ENCODE measurements around the gene TAF6.

The TAF6 gene

DNA sequence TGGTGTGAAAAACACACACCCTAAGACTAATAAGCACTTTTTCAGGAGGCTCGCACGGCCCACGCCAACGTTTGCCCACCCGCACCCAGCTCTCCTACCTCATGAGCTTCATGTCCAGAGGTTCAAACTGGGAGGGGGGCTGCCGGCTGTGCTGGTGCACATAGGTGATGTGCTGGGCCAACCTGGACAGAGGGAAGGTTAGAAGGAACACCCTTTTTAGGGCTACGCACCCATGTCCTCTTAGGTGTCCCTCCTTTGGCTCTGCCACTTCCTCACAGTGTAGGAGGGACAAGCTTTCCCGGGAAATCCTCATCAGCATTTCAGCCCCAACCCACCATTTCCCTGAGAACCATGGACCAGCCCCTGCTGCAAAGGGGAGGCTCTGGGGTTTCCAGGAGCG is 23.9 kb downstream of the TAF6 start (continued):
- TF ChIP-seq, protein P1, sequence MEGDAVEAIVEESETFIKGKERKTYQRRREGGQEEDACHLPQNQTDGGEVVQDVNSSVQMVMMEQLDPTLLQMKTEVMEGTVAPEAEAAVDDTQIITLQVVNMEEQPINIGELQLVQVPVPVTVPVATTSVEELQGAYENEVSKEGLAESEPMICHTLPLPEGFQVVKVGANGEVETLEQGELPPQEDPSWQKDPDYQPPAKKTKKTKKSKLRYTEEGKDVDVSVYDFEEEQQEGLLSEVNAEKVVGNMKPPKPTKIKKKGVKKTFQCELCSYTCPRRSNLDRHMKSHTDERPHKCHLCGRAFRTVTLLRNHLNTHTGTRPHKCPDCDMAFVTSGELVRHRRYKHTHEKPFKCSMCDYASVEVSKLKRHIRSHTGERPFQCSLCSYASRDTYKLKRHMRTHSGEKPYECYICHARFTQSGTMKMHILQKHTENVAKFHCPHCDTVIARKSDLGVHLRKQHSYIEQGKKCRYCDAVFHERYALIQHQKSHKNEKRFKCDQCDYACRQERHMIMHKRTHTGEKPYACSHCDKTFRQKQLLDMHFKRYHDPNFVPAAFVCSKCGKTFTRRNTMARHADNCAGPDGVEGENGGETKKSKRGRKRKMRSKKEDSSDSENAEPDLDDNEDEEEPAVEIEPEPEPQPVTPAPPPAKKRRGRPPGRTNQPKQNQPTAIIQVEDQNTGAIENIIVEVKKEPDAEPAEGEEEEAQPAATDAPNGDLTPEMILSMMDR (tag by site-specific recombination; IDR thresholded peaks at IDR 0.05): no peak
- no peak for TF ChIP-seq ZNF558 (tag by site-specific recombination; IDR thresholded peaks at IDR 0.05)
- TF ChIP-seq, protein P2, sequence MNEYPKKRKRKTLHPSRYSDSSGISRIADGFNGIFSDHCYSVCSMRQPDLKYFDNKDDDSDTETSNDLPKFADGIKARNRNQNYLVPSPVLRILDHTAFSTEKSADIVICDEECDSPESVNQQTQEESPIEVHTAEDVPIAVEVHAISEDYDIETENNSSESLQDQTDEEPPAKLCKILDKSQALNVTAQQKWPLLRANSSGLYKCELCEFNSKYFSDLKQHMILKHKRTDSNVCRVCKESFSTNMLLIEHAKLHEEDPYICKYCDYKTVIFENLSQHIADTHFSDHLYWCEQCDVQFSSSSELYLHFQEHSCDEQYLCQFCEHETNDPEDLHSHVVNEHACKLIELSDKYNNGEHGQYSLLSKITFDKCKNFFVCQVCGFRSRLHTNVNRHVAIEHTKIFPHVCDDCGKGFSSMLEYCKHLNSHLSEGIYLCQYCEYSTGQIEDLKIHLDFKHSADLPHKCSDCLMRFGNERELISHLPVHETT (tag by site-specific recombination; IDR thresholded peaks at IDR 0.05): peak; percentile 10; the same call in 1 of the 2 replicates
- no peak for TF ChIP-seq ZNF777 (tag by site-specific recombination; IDR thresholded peaks at IDR 0.05; ENCODE audit: borderline replicate concordance)
- no peak for TF ChIP-seq GFI1B (tag by site-specific recombination; IDR thresholded peaks at IDR 0.05)
- 0 out of 2 replicates have a peak, but pooled peaks have one; percentile 11 for TF ChIP-seq IKZF3 (tag by site-specific recombination; IDR thresholded peaks at IDR 0.05)
- no peak for TF ChIP-seq ZNF768 (tag by site-specific recombination; IDR thresholded peaks at IDR 0.05)
- no peak for TF ChIP-seq HOXC10 (CRISPR knock-in tag; IDR thresholded peaks at IDR 0.05)

- Histone ChIP-seq H3K9me3 (ENCODE audit: control insufficient read depth, insufficient read depth, low read depth, low read length) (no peaks in the 10 kb centered on the region), H3K4me1 (ENCODE audit: control insufficient read depth, insufficient read depth, low read length) (peaks cover 5% of the 10 kb centered on the region; the same call in 1 of the 2 replicates), H3K27ac (ENCODE audit: extremely low read depth, low read depth, low read length) (peak overlapping the region; percentile 13; the same call in 1 of the 2 replicates), H3K36me3 (ENCODE audit: control insufficient read depth in 2 of 2, insufficient read depth in 1 of 2, low read length in 2 of 2) (peaks cover 54 to 87% of the 10 kb centered on the region in 2 experiments), H3K4me3 (ENCODE audit: low read depth, low read length) (no peak overlapping the region)
- ChIA-PET POLR2A (interaction anchor here (1.0 kb wide), 1 partner anchor 20 kb away, joined by 4 read pairs; no protein-coding TSS in a partner anchor), CTCF (no interaction called here)
- TF ChIP-seq ZNF837 (tag by site-specific recombination; IDR thresholded peaks at IDR 0.05) (peak; percentile 79; the same call in 1 of the 2 replicates), ZNF580 (tag by site-specific recombination; IDR thresholded peaks at IDR 0.05) (no peak), ZNF629 (tag by site-specific recombination; IDR thresholded peaks at IDR 0.05) (peak; percentile 59; the same call in 1 of the 2 replicates), ZNF398 (tag by site-specific recombination; IDR thresholded peaks at IDR 0.05) (peak; percentile 29; the same call in 1 of the 2 replicates), ZNF624 (tag by site-specific recombination; IDR thresholded peaks at IDR 0.05) (no peak), ZBTB44 (tag by site-specific recombination; IDR thresholded peaks at IDR 0.05) (no peak), ZNF692 (tag by site-specific recombination; IDR thresholded peaks at IDR 0.05) (0 out of 2 replicates have a peak, but pooled peaks have one; percentile 26), ZBTB8A (tag by site-specific recombination; IDR thresholded peaks at IDR 0.05) (peak; percentile 23; the same call in 1 of the 2 replicates), MZF1 (tag by site-specific recombination; IDR thresholded peaks at IDR 0.05; ENCODE audit: borderline replicate concordance) (0 out of 2 replicates have a peak, but pooled peaks have one; percentile 33), ZIC2 (tag by site-specific recombination; IDR thresholded peaks at IDR 0.05) (peak; percentile 26; the same call in 1 of the 2 replicates), PRDM10 (tag by site-specific recombination; IDR thresholded peaks at IDR 0.05) (peak; percentile 42; the same call in 1 of the 2 replicates), ZNF24 (tag by site-specific recombination; IDR thresholded peaks at IDR 0.05) (peak; percentile 23; the same call in 1 of the 2 replicates), ZEB2 (tag by site-specific recombination; IDR thresholded peaks at IDR 0.05) (0 out of 2 replicates have a peak, but pooled peaks have one; percentile 36)
- TF ChIP-seq, protein P3, sequence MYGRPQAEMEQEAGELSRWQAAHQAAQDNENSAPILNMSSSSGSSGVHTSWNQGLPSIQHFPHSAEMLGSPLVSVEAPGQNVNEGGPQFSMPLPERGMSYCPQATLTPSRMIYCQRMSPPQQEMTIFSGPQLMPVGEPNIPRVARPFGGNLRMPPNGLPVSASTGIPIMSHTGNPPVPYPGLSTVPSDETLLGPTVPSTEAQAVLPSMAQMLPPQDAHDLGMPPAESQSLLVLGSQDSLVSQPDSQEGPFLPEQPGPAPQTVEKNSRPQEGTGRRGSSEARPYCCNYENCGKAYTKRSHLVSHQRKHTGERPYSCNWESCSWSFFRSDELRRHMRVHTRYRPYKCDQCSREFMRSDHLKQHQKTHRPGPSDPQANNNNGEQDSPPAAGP (tag by site-specific recombination; IDR thresholded peaks at IDR 0.05): 0 out of 2 replicates have a peak, but pooled peaks have one; percentile 21
Measured at GRCh38 chr7:100093925-100094486, 25.2 kb downstream of the TAF6 start.

All from HEK293 (cell line).